K562 (cell line): ENCODE measurements around the gene GBF1. TPM values are rescaled to one million over a fixed set of nuclear protein-coding genes. Genes with fewer than 3 reads are reported as not detected.

Experiments
- ATAC-seq: fragments of 200-7000 bp; cut with Tn5 transposase; 3 replicates; pipeline ENCODE4 v1.9.1; 2020; ENCODE audit warnings: moderate library complexity
- BruUV-seq: library from RNA; stranded (reverse); fragments of 400-500 nt; replicated peaks from 2 replicates; lab custom pipeline; 2021; lab: Mats Ljungman, UMichigan
- CTCF ChIA-PET: fragments of 300-600 bp; formaldehyde crosslinking; extraction: SDS; loops from one replicate; lab custom pipeline; 2021; ENCODE audit warnings: low intra/inter-chr PET ratio; lab: Yijun Ruan, JAX
- POLR2A ChIA-PET: fragments of 300-600, 350-650 bp; sonication (Branson Sonifier 250); formaldehyde crosslinking; extraction: SDS; loops from one replicate; lab custom pipeline; 2021; ENCODE audit warnings: antibody characterized with exemption, inconsistent platforms; lab: Yijun Ruan, JAX
- DNase-seq, 4 experiments: peaks; one replicate each; pipeline versions ENCODE4 v3.0.0 to v3.0.0-alpha.2; 2011 to 2018; ENCODE audit warnings: low spot score in 3 of 4, mixed read lengths in 3 of 4; ENCODE audit errors: extremely low read depth in 1 of 4
- FAIRE-seq: peaks from 2 replicates; lab custom pipeline; 2011; peaks lifted over from hg19 to GRCh38; lab: Jason Lieb, UNC
- H2AFZ ChIP-seq: 2 replicates; pipeline ENCODE4 v1.6.0; 2011; ENCODE audit warnings: low read depth, low read length, control low read depth, inconsistent platforms
- H3K27ac ChIP-seq: fragments of 200-600 bp; 3 replicates; pipeline ENCODE4 v1.8.0; 2011; ENCODE audit warnings: low read depth, mild to moderate bottlenecking, control low read depth, inconsistent platforms, low read length, moderate library complexity, mixed read lengths; ENCODE audit errors: extremely low read depth
- H3K27me3 ChIP-seq, 2 experiments: fragments of 300-600 bp in 1 of 2; 2 replicates in 1 of 2; 3 replicates in 1 of 2; pipeline versions ENCODE4 v1.6.0 to v1.8.0; 2011; ENCODE audit warnings: inconsistent platforms in 2 of 2, low read length in 2 of 2, mild to moderate bottlenecking in 1 of 2, mixed read lengths in 1 of 2, moderate library complexity in 1 of 2; ENCODE audit not compliant: control insufficient read depth in 2 of 2, insufficient read depth in 2 of 2
- H3K36me3 ChIP-seq: fragments of 300-600 bp; 3 replicates; pipeline ENCODE4 v1.8.0; 2011; ENCODE audit warnings: mild to moderate bottlenecking, low read length, inconsistent platforms; ENCODE audit not compliant: control insufficient read depth, insufficient read depth
- H3K4me1 ChIP-seq, 2 experiments: fragments of 200-600 bp in 1 of 2; replicated peaks in 1 of 2; 2 replicates in 1 of 2; 3 replicates in 1 of 2; pipeline versions ENCODE4 v1.5.1 to v1.8.0; 2011; ENCODE audit warnings: inconsistent platforms in 2 of 2, low read length in 2 of 2, mild to moderate bottlenecking in 1 of 2, mixed read lengths in 1 of 2, moderate library complexity in 1 of 2; ENCODE audit not compliant: control insufficient read depth in 2 of 2, insufficient read depth in 2 of 2
- H3K4me2 ChIP-seq: 2 replicates; pipeline ENCODE4 v1.6.1; 2011; ENCODE audit warnings: low read length, control low read depth, inconsistent platforms, mixed read lengths; ENCODE audit not compliant: insufficient read depth
- H3K4me3 ChIP-seq: fragments of 200-600 bp; sonication (generic), shearing (Covaris generic); 2 replicates; pipeline ENCODE4 v1.5.1; 2016; ENCODE audit warnings: control low read depth, inconsistent platforms
- H3K79me2 ChIP-seq: fragments of 200-600 bp; 3 replicates; pipeline ENCODE4 v1.8.0; 2011; ENCODE audit warnings: low read length, inconsistent platforms; ENCODE audit not compliant: control insufficient read depth, insufficient read depth
- H3K9ac ChIP-seq, 2 experiments: 2 replicates each; pipeline versions ENCODE4 v1.6.0 to v1.6.1; 2011; ENCODE audit warnings: low read depth in 2 of 2, low read length in 2 of 2, control low read depth in 1 of 2, inconsistent platforms in 1 of 2, mild to moderate bottlenecking in 1 of 2, mixed read lengths in 1 of 2; ENCODE audit not compliant: insufficient read depth in 1 of 2
- H3K9me1 ChIP-seq: one replicate; pipeline ENCODE4 v1.6.0; 2011; ENCODE audit warnings: inconsistent platforms, mild to moderate bottlenecking, low read length, moderate library complexity; ENCODE audit not compliant: control insufficient read depth, insufficient read depth
- H3K9me3 ChIP-seq: replicated peaks from 2 replicates; pipeline ENCODE4 v1.5.1; 2011; ENCODE audit warnings: low read depth, low read length, inconsistent platforms; ENCODE audit not compliant: control insufficient read depth, insufficient read depth
- H4K20me1 ChIP-seq: replicated peaks from 2 replicates; pipeline ENCODE4 v1.6.1; 2011; ENCODE audit warnings: low read length, inconsistent platforms, mixed read lengths; ENCODE audit not compliant: control insufficient read depth, insufficient read depth
- BCOR ChIP-seq: fragments of 450-650 bp; IDR thresholded peaks from 2 replicates; pipeline ENCODE4 v1.6.1; 2016
- EHMT2 ChIP-seq: fragments of 450-650 bp; IDR thresholded peaks from 2 replicates; pipeline ENCODE4 v1.6.1; 2018; ENCODE audit warnings: antibody characterized with exemption
- ESRRA ChIP-seq: fragments of 450-650 bp; IDR thresholded peaks from 2 replicates; pipeline ENCODE4 v1.6.1; 2014; ENCODE audit warnings: low read depth, mild to moderate bottlenecking, moderate library complexity, borderline replicate concordance
- MEIS2 ChIP-seq: fragments of 450-650 bp; IDR thresholded peaks from 2 replicates; pipeline ENCODE4 v1.6.1; 2014; ENCODE audit warnings: mild to moderate bottlenecking; ENCODE audit not compliant: partially characterized antibody
- NCOA6 ChIP-seq: fragments of 450-650 bp; IDR thresholded peaks from 2 replicates; pipeline ENCODE4 v1.6.1; 2017; ENCODE audit warnings: mild to moderate bottlenecking
- SMAD3 ChIP-seq: fragments of 450-650 bp; formaldehyde crosslinking; conservative IDR thresholded peaks from 2 replicates; pipeline ENCODE4 v1.4.0; 2020; ENCODE audit warnings: mild to moderate bottlenecking
- SMARCA5 ChIP-seq: fragments of 450-650 bp; IDR thresholded peaks from 2 replicates; pipeline ENCODE4 v1.6.1; 2016
- ZNF282 ChIP-seq: sonication (generic); formaldehyde crosslinking; IDR thresholded peaks from 2 replicates; pipeline ENCODE4 v1.8.1; 2023; ENCODE audit warnings: missing genetic modification reagents
- ZSCAN29 ChIP-seq: fragments of 450-650 bp; IDR thresholded peaks from 2 replicates; pipeline ENCODE4 v1.6.1; 2017
- WGBS: fragments of 100-300 bp; shearing (Covaris generic); methylation state at CpG from one replicate; pipeline ENCODE4 v1.1.6; 2016; ENCODE audit warnings: low coverage, mixed read lengths; ENCODE audit not compliant: insufficient coverage; ENCODE audit errors: missing lambda C conversion rate; 5-methylcytosine and 5-hydroxymethylcytosine counted together
- in situ Hi-C: fragments of 300-500 bp; cut with MboI; formaldehyde crosslinking; loops from 4 replicates; pipeline ENCODE4 v1.15.0; 2018; ENCODE audit warnings: inconsistent platforms, mixed read lengths
- intact Hi-C: fragments of 100-400 bp; cut with micrococcal nuclease; formaldehyde crosslinking; loops from 2 replicates; pipeline ENCODE4 v1.14.2; 2022
- polyA plus RNA-seq, 8 experiments: library from polyadenylated mRNA; depleted of rRNA in 4 of 8; stranded (reverse) in 5 of 8; unstranded in 3 of 8; fragments of >200 nt; fragmentation: Nextera tagmentation in 2 of 8; fragmentation: Illumina TruSeq in 1 of 8; extraction: Ambion mirVana in 2 of 8; extraction: Trizol in 1 of 8; gene quantifications; 2 replicates each; pipeline versions ENCODE4 v1.2.1 to v1.2.3, GENCODE V29; 2011 to 2014; ENCODE audit warnings: inconsistent platforms in 1 of 8, missing spikeins in 1 of 8
- total RNA-seq, 7 experiments: library from RNA; depleted of rRNA in 6 of 7; stranded (reverse); fragments of >200 nt in 6 of 7; fragmentation: Illumina TruSeq in 2 of 7; extraction: Trizol in 2 of 7; gene quantifications; 2 replicates each; pipeline versions ENCODE4 v1.2.1 to v1.2.3, GENCODE V29; 2011 to 2021; ENCODE audit warnings: low replicate concordance in 1 of 7

GBF1 gene
- total and polyA plus RNA-seq, 9 of the 15 experiments (the other 6 are each of a cell fraction or from before 2014, with no cell fraction given): 0.69 to 28.0 (median 10.3) TPM

DNA sequence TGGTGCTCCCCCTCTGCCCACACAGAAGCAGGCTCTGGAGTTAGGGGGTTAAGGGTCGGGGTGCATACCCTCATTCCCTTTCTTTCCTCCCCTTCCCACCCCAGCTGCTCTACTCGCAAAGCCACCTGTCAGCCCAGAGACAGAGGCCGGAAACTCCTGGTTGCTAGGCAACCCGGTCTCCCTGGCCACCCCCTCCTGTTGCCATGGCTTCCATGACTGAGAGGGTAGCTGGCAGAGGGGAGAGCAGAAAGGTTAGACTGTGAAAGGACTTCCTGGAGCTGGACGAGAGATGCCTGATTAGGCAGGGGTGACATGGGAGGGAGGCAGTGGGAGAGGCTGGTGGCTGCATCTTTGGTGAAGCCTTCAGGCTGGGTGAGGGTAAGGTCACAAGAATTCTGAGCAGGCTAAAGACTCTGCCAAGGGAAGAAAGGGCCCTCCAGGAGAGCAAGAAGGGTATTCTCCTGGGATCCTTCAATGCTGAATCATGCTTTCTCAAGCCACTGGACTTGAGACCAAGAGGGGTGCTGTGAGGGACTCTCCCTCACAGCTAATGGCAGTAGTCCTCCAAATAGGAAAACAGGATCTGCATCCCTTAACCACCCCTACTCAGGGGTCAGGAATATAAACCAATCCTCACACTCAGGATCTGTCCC is 167.8 kb downstream of the GBF1 start (continued):
- TF ChIP-seq ESRRA (no peak), MEIS2 (no peak), NCOA6 (no peak), EHMT2 (no peak), SMARCA5 (no peak)

DNA sequence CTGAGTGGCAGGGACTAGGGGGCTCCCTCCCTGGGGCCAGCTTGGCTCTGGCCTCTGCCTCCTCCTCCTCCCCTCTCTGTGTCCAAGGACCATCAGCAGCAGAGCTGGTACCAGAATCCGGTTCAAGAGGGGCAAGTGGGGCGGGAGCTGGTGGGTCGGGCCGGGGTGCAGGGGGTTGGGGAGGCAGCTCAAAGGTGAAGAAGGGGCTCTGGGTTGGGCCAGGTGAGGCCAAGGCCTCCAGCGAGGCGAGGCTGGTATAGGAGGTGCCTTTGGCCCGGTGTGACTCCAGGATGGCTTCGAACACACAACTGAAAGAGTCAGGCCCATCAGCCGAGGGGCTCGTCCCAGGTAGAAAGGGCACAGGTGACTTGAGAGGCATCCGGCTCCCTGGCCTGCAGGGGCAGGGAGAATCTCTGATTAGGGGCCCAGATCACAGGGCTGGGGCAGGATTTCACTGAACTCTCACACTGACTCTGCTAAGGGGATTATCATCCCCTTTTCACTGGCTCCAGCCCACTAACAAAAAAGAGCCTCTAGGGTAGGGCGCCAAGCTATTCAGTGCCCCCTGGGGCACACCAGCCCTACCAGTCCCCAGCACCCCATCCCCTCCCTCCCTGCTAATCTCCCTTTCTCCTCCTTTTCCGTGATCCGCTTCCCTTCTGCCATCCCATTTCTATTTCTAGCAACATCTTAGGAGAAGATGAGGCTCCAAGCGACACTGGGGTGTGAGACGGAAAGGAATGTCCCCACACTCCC is 168.7 kb downstream of the GBF1 start:
- peaks cover 0 to 35% of the 10 kb centered on the region in 2 experiments; a peak in 3 of 5 replicates for H3K4me1 ChIP-seq
- H3K27ac ChIP-seq: no peak overlapping the region
- TF ChIP-seq BCOR (no peak), ZSCAN29 (no peak), ZNF282 (CRISPR knock-in tag) (no peak), SMAD3 (no peak)
- ChIA-PET POLR2A (interaction anchor here (1.0 kb wide), 1 partner anchor 12 kb away, joined by 3 read pairs; no protein-coding TSS in a partner anchor), CTCF (no interaction called here)
- intact Hi-C loops: no loop called here
- in situ Hi-C loops: no loop called here
- no peak for ATAC-seq
- no peaks in the 10 kb centered on the region for H3K9me1 ChIP-seq
- H3K9ac ChIP-seq: no peak overlapping the region
- H3K9me3 ChIP-seq: no peaks in the 10 kb centered on the region
- H2AFZ ChIP-seq: no peak overlapping the region
- H3K4me3 ChIP-seq: no peak overlapping the region
- 6% methylated on average over 6 of the region's 16 CpGs for WGBS
- peaks cover 10 to 37% of the 10 kb centered on the region in 2 experiments; a peak in 3 of 5 replicates for H3K27me3 ChIP-seq
- no TSS peak for BruUV-seq
- H3K79me2 ChIP-seq: no peaks in the 10 kb centered on the region
- no peak overlapping the region for H3K4me2 ChIP-seq
- no peaks in the 10 kb centered on the region for H3K36me3 ChIP-seq
- no peak for FAIRE-seq
- DNase-seq: no peak
- H4K20me1 ChIP-seq: no peaks in the 10 kb centered on the region
